Epithelial cell of proximal tubule (primary cell): ENCODE results near the gene CEMIP2. TPM values are rescaled to one million over a fixed set of nuclear protein-coding genes. Genes with fewer than 3 reads are reported as not detected.

Experiments
- DNase-seq: peaks from one replicate; pipeline ENCODE4 v3.0.0-alpha.2; 2011; ENCODE audit warnings: low read depth
- H3K4me3 ChIP-seq: 2 replicates; pipeline ENCODE4 v1.5.1; 2011; ENCODE audit warnings: low read depth, mild to moderate bottlenecking, low read length
- CTCF ChIP-seq: conservative IDR thresholded peaks from 2 replicates; pipeline ENCODE4 v1.5.1; 2012; ENCODE audit warnings: low read depth, mild to moderate bottlenecking, low read length
- total RNA-seq: library from RNA; depleted of rRNA; stranded (reverse); fragments of >200 nt; gene quantifications from 2 replicates; pipeline ENCODE4 v1.2.3, GENCODE V29; 2015

CEMIP2 gene
- total RNA-seq, 1 donor from 2014 or later = 58.8 TPM

DNA sequence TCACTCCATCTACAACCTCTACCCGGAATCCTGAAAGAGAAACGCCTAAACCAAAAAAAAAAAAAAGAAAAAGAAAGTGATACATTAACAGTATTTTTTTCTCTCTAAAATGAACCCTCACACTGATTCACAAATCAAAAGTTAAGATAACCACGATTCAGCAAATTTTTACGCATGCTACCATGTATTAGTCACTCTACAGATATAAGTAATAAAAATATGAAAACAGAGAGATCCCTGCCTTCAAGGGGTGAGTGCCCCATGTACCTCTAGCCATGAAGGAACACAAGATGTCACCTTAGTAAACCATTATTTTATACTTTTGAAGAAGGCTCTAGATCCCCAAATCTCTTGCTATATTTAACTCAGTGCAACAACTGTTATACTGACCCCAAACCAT is 33.4 kb downstream of the CEMIP2 start:
- DNase-seq = no peak
- H3K4me3 ChIP-seq = no peak overlapping the region
- TF ChIP-seq CTCF = no peak

DNA sequence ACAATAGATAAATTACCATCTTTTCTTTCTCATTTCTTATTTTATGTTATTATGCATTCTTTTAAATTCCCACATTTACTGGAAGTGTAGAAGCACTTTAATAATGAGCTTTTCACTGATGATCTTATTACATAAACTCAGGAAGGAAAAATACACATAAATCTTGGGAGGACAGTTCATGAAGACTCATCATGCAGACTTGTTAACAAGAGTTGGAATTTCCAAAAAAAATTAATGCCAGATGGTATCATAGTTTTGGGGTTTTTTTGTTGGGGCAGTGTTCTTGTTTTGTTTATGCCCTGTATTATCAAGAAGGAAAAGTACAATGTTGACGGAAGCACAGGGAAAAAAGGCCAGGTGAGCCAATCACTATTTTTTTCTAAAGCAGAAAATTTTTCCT is 35.1 kb downstream of the CEMIP2 start:
- DNase-seq = no peak
- no peak overlapping the region for H3K4me3 ChIP-seq
- TF ChIP-seq CTCF = no peak

DNA sequence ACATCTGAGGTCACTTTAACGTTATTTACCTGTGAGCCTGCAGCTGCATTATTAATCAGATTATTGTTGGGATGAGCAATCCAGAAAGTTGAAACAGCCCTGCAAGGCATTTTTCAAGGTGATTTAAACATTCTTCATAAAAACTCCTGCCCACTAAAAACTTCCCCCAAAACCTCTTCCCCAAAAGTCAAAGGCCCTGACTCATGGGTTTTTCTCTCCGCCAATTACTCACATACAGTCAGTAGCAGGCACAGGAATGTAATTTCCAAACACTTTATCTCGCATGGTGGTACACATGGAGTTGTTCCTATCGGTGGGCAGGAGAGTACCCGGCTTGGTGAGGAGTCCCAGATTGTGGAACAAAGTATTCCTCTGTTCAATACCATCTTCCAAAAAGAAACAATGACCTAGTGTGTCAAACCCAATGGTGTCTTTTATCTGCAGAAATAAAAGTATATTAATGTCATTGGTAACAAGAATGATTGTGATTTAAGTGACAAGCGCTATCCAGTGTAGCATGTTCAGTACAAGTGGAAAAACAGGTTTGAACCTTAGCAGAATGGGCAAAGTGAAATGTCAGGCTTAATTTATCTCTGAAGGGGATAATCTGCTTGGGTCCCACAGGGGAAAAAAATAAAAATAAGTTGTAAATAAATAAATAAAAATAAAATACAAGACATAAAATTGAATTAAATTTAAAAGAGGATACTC is 38.3 kb downstream of the CEMIP2 start:
- DNase-seq = no peak
- TF ChIP-seq CTCF = no peak
- no peak overlapping the region for H3K4me3 ChIP-seq

GRCh38 chr9:71726723-71727122 is 41.6 kb downstream of the CEMIP2 start:
- TF ChIP-seq CTCF = no peak
- no peak for DNase-seq
- H3K4me3 ChIP-seq = no peak overlapping the region

DNA sequence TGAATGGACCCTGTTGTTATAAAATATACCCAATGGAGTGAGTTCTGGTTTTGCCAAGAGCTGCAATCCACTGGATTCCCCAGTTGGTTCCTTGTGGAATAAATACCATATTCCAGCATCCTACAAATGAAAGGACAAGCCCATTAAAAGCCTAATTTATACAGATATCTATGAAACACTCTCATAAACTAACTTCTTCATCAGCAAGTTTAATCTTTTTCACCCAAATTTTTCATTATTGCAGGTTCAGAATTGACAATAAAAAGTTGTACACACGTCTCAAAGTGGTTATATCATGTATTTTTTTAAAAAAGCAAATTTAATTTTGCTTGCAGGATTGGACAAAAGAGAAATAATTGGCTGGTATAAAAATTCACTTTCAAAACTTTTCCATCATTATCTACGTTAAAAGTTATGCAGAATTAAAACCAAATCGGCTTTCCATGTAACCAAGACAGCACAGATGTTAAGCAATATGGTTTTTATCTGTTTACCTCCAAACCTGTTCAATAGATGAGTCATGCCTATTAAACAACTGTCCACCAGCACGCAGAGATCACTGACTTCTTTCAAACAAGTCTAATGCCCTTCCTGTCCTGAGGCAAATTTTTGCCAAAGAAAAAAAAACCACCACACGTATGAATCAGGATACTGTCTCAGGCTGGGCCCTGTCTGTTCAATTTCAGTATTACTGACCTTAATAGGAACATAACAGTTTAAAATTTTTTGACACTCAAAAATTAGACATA is 42.5 kb downstream of the CEMIP2 start:
- TF ChIP-seq CTCF = no peak
- no peak overlapping the region for H3K4me3 ChIP-seq
- no peak for DNase-seq

- no peak overlapping the region for H3K4me3 ChIP-seq
- no peak for DNase-seq
- no peak for TF ChIP-seq CTCF
Measured at GRCh38 chr9:71721855-71722254, 46.5 kb downstream of the CEMIP2 start.
